GM10248 (cell line): Measurements from ENCODE around the gene SLC29A1.

ENCODE experiments used
- CTCF ChIA-PET: fragments of 300-600 bp; sonication (Branson Sonifier 250); formaldehyde crosslinking; extraction: SDS; loops from one replicate; lab custom pipeline; 2021; ENCODE audit warnings: antibody characterized with exemption; lab: Yijun Ruan, JAX
- POLR2A ChIA-PET: fragments of 350-650 bp; sonication (Branson Sonifier 250); formaldehyde crosslinking; extraction: SDS; loops from one replicate; lab custom pipeline; 2020; ENCODE audit warnings: antibody characterized with exemption; lab: Yijun Ruan, JAX
- DNase-seq: peaks from one replicate; pipeline ENCODE4 v3.0.0; 2012; ENCODE audit errors: extremely low spot score
- TF ChIP-seq, protein P1 (sequence below): IDR thresholded peaks from 2 replicates; pipeline ENCODE4 v1.5.1; 2012; ENCODE audit warnings: mild to moderate bottlenecking, low read depth; ENCODE audit errors: extremely low read depth, missing control alignments, control extremely low read depth

The SLC29A1 gene

GRCh38 chr6:44255871-44256774, 32.7 kb downstream of the SLC29A1 start:
- ChIA-PET CTCF (interaction anchor here (0.7 to 3.0 kb wide), 25 partner anchors 8 to 588 kb away, joined by 3 to 12 read pairs (median 5); partner anchors contain the start of gene AARS2), POLR2A (interaction anchor here (0.7 to 3.7 kb wide), 8 partner anchors 9 to 131 kb away, joined by 3 to 56 read pairs (median 4); partner anchors contain the start of genes CDC5L, HSP90AB1 and SLC29A1)
- DNase-seq, result no peak
- TF ChIP-seq, protein P1, sequence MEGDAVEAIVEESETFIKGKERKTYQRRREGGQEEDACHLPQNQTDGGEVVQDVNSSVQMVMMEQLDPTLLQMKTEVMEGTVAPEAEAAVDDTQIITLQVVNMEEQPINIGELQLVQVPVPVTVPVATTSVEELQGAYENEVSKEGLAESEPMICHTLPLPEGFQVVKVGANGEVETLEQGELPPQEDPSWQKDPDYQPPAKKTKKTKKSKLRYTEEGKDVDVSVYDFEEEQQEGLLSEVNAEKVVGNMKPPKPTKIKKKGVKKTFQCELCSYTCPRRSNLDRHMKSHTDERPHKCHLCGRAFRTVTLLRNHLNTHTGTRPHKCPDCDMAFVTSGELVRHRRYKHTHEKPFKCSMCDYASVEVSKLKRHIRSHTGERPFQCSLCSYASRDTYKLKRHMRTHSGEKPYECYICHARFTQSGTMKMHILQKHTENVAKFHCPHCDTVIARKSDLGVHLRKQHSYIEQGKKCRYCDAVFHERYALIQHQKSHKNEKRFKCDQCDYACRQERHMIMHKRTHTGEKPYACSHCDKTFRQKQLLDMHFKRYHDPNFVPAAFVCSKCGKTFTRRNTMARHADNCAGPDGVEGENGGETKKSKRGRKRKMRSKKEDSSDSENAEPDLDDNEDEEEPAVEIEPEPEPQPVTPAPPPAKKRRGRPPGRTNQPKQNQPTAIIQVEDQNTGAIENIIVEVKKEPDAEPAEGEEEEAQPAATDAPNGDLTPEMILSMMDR, result no peak

DNA sequence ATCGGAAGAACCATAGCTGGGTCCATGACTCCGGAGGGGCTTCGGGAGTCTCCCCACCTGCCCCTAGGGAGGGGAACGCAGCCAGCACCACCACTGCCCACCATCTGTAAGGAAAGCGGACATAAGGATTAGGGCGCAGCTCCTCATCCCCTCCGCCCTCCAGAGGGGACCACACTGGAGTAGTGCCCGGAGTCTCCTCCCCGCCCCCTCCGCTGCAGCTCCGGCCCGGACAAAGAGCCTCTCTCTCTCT, 33.3 kb downstream of the SLC29A1 start:
- TF ChIP-seq, protein P1, result no peak
- DNase-seq, result no peak
- CTCF ChIA-PET, result interaction anchor here (0.7 to 1.8 kb wide), 25 partner anchors 8 to 589 kb away, joined by 3 to 12 read pairs (median 4); partner anchors contain the start of gene AARS2
- POLR2A ChIA-PET, result interaction anchor here (0.7 to 3.7 kb wide), 8 partner anchors 10 to 131 kb away, joined by 3 to 56 read pairs (median 4); partner anchors contain the start of genes CDC5L, HSP90AB1 and SLC29A1

GRCh38 chr6:44257025-44257752, 33.8 kb downstream of the SLC29A1 start, which contains the start of gene SLC35B2:
Gene SLC35B2, minus strand, starts transcription at chr6:44257528. Its CDS starts 118 bp downstream, at chr6:44257410.
- TF ChIP-seq, protein P1, result peak; percentile 89
- ChIA-PET POLR2A (interaction anchor here (0.7 to 3.7 kb wide), 8 partner anchors 10 to 130 kb away, joined by 3 to 56 read pairs (median 4); partner anchors contain the start of genes CDC5L, HSP90AB1 and SLC29A1), CTCF (interaction anchor here (0.7 to 1.8 kb wide), 24 partner anchors 9 to 589 kb away, joined by 3 to 12 read pairs (median 4); partner anchors contain the start of gene AARS2)
- DNase-seq, result peak; percentile 79

GRCh38 chr6:44257753-44258324, 34.4 kb downstream of the SLC29A1 start:
- POLR2A ChIA-PET, result interaction anchor here (1.7 to 3.7 kb wide), 2 partner anchors 11 to 35 kb away, joined by 6 to 56 read pairs; partner anchors contain the start of genes HSP90AB1 and SLC29A1
- TF ChIP-seq, protein P1, result peak; percentile 2
- CTCF ChIA-PET, result interaction anchor here (0.9 to 1.8 kb wide), 7 partner anchors 9 to 23 kb away, joined by 3 to 11 read pairs (median 5); no protein-coding TSS in a partner anchor
- DNase-seq, result no peak

DNA sequence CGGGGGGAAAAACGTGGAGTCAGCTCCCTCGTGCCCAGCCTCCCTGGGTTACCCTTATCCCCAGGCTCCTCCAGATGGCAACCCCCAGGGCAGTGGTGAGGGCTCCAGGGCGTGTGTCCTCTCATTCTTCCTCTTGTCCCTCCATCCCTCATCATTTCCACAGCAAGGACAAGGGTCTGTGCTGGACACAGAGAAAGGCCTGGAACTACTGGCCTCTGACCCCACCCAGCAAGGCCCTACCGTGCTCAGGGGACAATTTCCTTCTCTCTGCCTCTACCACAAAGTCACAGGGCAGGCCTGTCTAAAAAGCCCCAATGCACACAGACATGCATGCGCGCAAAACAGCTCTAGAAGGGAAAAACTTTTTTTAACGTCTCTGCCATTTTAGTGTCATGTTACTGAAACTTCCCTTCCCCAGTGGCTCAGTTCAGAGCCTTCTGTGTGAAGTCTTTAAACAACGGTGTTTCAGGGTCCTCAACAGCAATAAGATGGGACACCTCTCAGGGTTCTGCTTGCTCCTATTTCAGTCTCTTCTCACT, 35.0 kb downstream of the SLC29A1 start:
- POLR2A ChIA-PET, result no interaction called here
- TF ChIP-seq, protein P1, result no peak
- CTCF ChIA-PET, result interaction anchor here (0.9 to 1.0 kb wide), 4 partner anchors 8 to 47 kb away, joined by 3 to 5 read pairs (median 4); no protein-coding TSS in a partner anchor
- no peak for DNase-seq
